Astrocyte (in vitro differentiated cells and primary cell): ENCODE results near the gene GPX1. TPM values are rescaled to one million over a fixed set of nuclear protein-coding genes. Genes with fewer than 3 reads are reported as not detected.

ENCODE experiments used
- DNase-seq: peaks from one replicate; pipeline ENCODE4 v3.0.0-alpha.2; 2010; ENCODE audit warnings: low read depth
- FAIRE-seq: peaks from 2 replicates; lab custom pipeline; 2011; peaks lifted over from hg19 to GRCh38; lab: Jason Lieb, UNC
- H2AFZ ChIP-seq: 2 replicates; pipeline ENCODE4 v1.6.0; 2012; ENCODE audit warnings: low read depth, low read length, inconsistent platforms
- H3K27ac ChIP-seq: 2 replicates; pipeline ENCODE4 v1.5.1; 2011; ENCODE audit warnings: low read depth, low read length, inconsistent platforms
- H3K27me3 ChIP-seq: 2 replicates; pipeline ENCODE4 v1.6.0; 2011; ENCODE audit warnings: low read length, inconsistent platforms; ENCODE audit not compliant: insufficient read depth
- H3K36me3 ChIP-seq: 2 replicates; pipeline ENCODE4 v1.5.1; 2011; ENCODE audit warnings: low read length, inconsistent platforms; ENCODE audit not compliant: insufficient read depth
- H3K4me1 ChIP-seq: 2 replicates; pipeline ENCODE4 v1.5.1; 2011; ENCODE audit warnings: low read length, inconsistent platforms; ENCODE audit not compliant: insufficient read depth
- H3K4me2 ChIP-seq: 2 replicates; pipeline ENCODE4 v1.6.0; 2012; ENCODE audit warnings: low read length, inconsistent platforms
- H3K4me3 ChIP-seq: 2 replicates; pipeline ENCODE4 v1.5.1; 2011; ENCODE audit warnings: low read depth, mild to moderate bottlenecking, low read length, inconsistent platforms; ENCODE audit not compliant: insufficient read depth
- H3K79me2 ChIP-seq: 2 replicates; pipeline ENCODE4 v1.6.0; 2012; ENCODE audit warnings: mild to moderate bottlenecking, low read length, inconsistent platforms; ENCODE audit not compliant: insufficient read depth
- H3K9ac ChIP-seq: 2 replicates; pipeline ENCODE4 v1.6.0; 2012; ENCODE audit warnings: mild to moderate bottlenecking, low read length, inconsistent platforms
- H3K9me3 ChIP-seq: 2 replicates; pipeline ENCODE4 v1.5.1; 2012; ENCODE audit warnings: low read depth, mild to moderate bottlenecking, low read length, inconsistent platforms; ENCODE audit not compliant: insufficient read depth
- H4K20me1 ChIP-seq: 2 replicates; pipeline ENCODE4 v1.6.0; 2012; ENCODE audit warnings: low read length, inconsistent platforms; ENCODE audit not compliant: insufficient read depth
- H3K27ac Mint-ChIP-seq: one replicate; pipeline ENCODE4 v1.8.0; 2021; ENCODE audit warnings: mild to moderate bottlenecking, mixed read lengths; ENCODE audit not compliant: unreplicated experiment
- H3K27me3 Mint-ChIP-seq: one replicate; pipeline ENCODE4 v1.8.0; 2021; ENCODE audit warnings: low read depth, mixed read lengths; ENCODE audit not compliant: unreplicated experiment
- H3K36me3 Mint-ChIP-seq: one replicate; pipeline ENCODE4 v1.8.0; 2021; ENCODE audit warnings: low read depth, mixed read lengths; ENCODE audit not compliant: unreplicated experiment
- H3K4me1 Mint-ChIP-seq: one replicate; pipeline ENCODE4 v1.8.0; 2021; ENCODE audit warnings: low read depth, mixed read lengths; ENCODE audit not compliant: unreplicated experiment
- H3K4me3 Mint-ChIP-seq: one replicate; pipeline ENCODE4 v1.8.0; 2021; ENCODE audit warnings: mild to moderate bottlenecking, moderate library complexity, mixed read lengths; ENCODE audit not compliant: unreplicated experiment
- H3K9me3 Mint-ChIP-seq: one replicate; pipeline ENCODE4 v1.8.0; 2021; ENCODE audit warnings: mild to moderate bottlenecking, mixed read lengths; ENCODE audit not compliant: unreplicated experiment
- CTCF ChIP-seq: IDR thresholded peaks from 2 replicates; pipeline ENCODE4 v1.5.1; 2011; ENCODE audit warnings: low read depth, mild to moderate bottlenecking, inconsistent platforms, low read length, moderate library complexity; ENCODE audit not compliant: insufficient read depth
- EZH2 ChIP-seq: IDR thresholded peaks from 2 replicates; pipeline ENCODE4 v1.6.1; 2012; ENCODE audit warnings: mild to moderate bottlenecking, low read length, inconsistent platforms; ENCODE audit not compliant: insufficient read depth
- total RNA-seq: library from RNA; stranded (reverse); gene quantifications from 2 replicates; pipeline ENCODE4 v1.2.1, GENCODE V29; 2021

The GPX1 gene
- total RNA-seq, 1 donor from 2014 or later: 268 TPM

GRCh38 chr3:49377483-49377882, 19.3 kb upstream of the GPX1 start:
- H3K27ac ChIP-seq: peak overlapping the region; percentile 77
- no peak overlapping the region for H3K4me3 ChIP-seq
- H3K9ac ChIP-seq: peak overlapping the region; percentile 53
- H3K36me3 ChIP-seq: peaks cover 19% of the 10 kb centered on the region
- Mint-ChIP-seq H3K36me3 (peaks cover 13% of the 10 kb centered on the region), H3K27me3 (no peaks in the 10 kb centered on the region), H3K27ac (peak overlapping the region; percentile 95), H3K9me3 (no peaks in the 10 kb centered on the region), H3K4me1 (peaks cover 9% of the 10 kb centered on the region), H3K4me3 (no peak overlapping the region)
- peaks cover 90% of the 10 kb centered on the region for H4K20me1 ChIP-seq
- H3K4me2 ChIP-seq: peak overlapping the region; percentile 65
- no peaks in the 10 kb centered on the region for H3K27me3 ChIP-seq
- peaks cover 15% of the 10 kb centered on the region for H3K4me1 ChIP-seq
- TF ChIP-seq CTCF (no peak), EZH2 (no peak)
- H3K79me2 ChIP-seq: peaks cover 100% of the 10 kb centered on the region
- no peak overlapping the region for H2AFZ ChIP-seq
- FAIRE-seq (no peak), DNase-seq (peak; percentile 87)
- no peaks in the 10 kb centered on the region for H3K9me3 ChIP-seq

GRCh38 chr3:49371946-49372345, 13.8 kb upstream of the GPX1 start:
- H3K9me3 ChIP-seq: no peaks in the 10 kb centered on the region
- Mint-ChIP-seq H3K27ac (no peak overlapping the region), H3K4me3 (no peak overlapping the region), H3K9me3 (no peaks in the 10 kb centered on the region), H3K4me1 (no peaks in the 10 kb centered on the region), H3K27me3 (no peaks in the 10 kb centered on the region), H3K36me3 (peaks cover 21% of the 10 kb centered on the region)
- no peak overlapping the region for H3K9ac ChIP-seq
- H3K4me1 ChIP-seq: peaks cover under 1% of the 10 kb centered on the region
- no peaks in the 10 kb centered on the region for H3K27me3 ChIP-seq
- H3K4me2 ChIP-seq: no peak overlapping the region
- peaks cover 87% of the 10 kb centered on the region for H4K20me1 ChIP-seq
- no peak overlapping the region for H2AFZ ChIP-seq
- no peak for FAIRE-seq
- no peak overlapping the region for H3K4me3 ChIP-seq
- H3K79me2 ChIP-seq: peaks cover 97% of the 10 kb centered on the region
- TF ChIP-seq EZH2 (no peak), CTCF (no peak)
- no peak overlapping the region for H3K27ac ChIP-seq
- DNase-seq: no peak
- H3K36me3 ChIP-seq: peaks cover 43% of the 10 kb centered on the region

GRCh38 chr3:49370585-49371290, 12.6 kb upstream of the GPX1 start:
- no peak overlapping the region for H3K27ac Mint-ChIP-seq
- no peak overlapping the region for H3K27ac ChIP-seq
- H3K27me3 Mint-ChIP-seq: no peaks in the 10 kb centered on the region
- H3K36me3 Mint-ChIP-seq: peaks cover 30% of the 10 kb centered on the region
- H4K20me1 ChIP-seq: peaks cover 91% of the 10 kb centered on the region
- no peak overlapping the region for H3K9ac ChIP-seq
- peaks cover 43% of the 10 kb centered on the region for H3K36me3 ChIP-seq
- no peaks in the 10 kb centered on the region for H3K9me3 ChIP-seq
- no peak for FAIRE-seq
- peaks cover 96% of the 10 kb centered on the region for H3K79me2 ChIP-seq
- no peaks in the 10 kb centered on the region for H3K4me1 Mint-ChIP-seq
- no peaks in the 10 kb centered on the region for H3K27me3 ChIP-seq
- no peaks in the 10 kb centered on the region for H3K4me1 ChIP-seq
- no peak overlapping the region for H3K4me3 ChIP-seq
- H3K4me3 Mint-ChIP-seq: no peak overlapping the region
- no peak overlapping the region for H3K4me2 ChIP-seq
- TF ChIP-seq EZH2 (no peak), CTCF (no peak)
- no peak overlapping the region for H2AFZ ChIP-seq
- H3K9me3 Mint-ChIP-seq: no peaks in the 10 kb centered on the region
- no peak for DNase-seq
